GM12872 (cell line): ENCODE measurements around the gene SH3BGRL.

Experiments
- TF ChIP-seq, protein P1 (sequence below): IDR thresholded peaks from 3 replicates; pipeline ENCODE4 v1.5.1; 2011; ENCODE audit warnings: low read depth, mild to moderate bottlenecking, low read length, moderate library complexity; ENCODE audit not compliant: insufficient read depth

Gene SH3BGRL

DNA sequence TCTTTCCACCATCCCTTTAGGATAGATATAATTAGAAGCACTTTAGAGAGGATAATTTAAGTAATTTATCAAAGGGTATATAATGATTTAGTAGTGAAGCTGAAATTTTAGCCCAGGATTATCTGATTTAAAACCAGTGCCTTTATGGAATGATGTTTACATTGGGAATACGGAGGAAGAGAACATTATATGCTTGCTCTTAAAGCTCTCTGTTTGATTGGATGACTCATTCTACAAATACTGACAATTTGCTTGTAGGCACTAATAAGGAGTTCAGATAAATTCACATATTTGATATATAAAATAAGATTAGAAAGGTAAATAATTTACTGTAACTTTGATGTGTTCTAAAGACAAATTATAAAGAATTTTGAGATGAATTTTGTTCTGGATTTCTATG, 84.7 kb downstream of the SH3BGRL start:
- TF ChIP-seq, protein P1, sequence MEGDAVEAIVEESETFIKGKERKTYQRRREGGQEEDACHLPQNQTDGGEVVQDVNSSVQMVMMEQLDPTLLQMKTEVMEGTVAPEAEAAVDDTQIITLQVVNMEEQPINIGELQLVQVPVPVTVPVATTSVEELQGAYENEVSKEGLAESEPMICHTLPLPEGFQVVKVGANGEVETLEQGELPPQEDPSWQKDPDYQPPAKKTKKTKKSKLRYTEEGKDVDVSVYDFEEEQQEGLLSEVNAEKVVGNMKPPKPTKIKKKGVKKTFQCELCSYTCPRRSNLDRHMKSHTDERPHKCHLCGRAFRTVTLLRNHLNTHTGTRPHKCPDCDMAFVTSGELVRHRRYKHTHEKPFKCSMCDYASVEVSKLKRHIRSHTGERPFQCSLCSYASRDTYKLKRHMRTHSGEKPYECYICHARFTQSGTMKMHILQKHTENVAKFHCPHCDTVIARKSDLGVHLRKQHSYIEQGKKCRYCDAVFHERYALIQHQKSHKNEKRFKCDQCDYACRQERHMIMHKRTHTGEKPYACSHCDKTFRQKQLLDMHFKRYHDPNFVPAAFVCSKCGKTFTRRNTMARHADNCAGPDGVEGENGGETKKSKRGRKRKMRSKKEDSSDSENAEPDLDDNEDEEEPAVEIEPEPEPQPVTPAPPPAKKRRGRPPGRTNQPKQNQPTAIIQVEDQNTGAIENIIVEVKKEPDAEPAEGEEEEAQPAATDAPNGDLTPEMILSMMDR, result no peak

DNA sequence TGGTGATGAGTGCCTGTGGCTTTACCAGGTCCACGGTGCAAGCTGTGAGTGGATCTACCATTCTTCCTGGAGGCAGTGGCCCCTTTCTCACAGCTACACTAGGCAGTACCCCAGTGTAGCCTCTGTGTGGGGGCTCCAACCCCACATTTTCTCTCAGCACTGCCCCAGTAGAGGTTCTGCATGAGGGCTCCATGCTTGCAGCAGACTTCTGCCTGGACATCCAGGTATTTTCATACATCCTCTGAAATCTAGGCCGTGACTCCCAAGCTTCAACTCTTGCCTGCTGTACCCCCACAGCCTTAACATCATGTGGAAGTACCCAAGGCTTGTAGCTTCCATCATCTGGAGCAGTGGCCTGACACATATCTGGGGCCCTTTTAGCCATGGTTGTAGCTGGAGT, 90.1 kb downstream of the SH3BGRL start:
- TF ChIP-seq, protein P1, result no peak

DNA sequence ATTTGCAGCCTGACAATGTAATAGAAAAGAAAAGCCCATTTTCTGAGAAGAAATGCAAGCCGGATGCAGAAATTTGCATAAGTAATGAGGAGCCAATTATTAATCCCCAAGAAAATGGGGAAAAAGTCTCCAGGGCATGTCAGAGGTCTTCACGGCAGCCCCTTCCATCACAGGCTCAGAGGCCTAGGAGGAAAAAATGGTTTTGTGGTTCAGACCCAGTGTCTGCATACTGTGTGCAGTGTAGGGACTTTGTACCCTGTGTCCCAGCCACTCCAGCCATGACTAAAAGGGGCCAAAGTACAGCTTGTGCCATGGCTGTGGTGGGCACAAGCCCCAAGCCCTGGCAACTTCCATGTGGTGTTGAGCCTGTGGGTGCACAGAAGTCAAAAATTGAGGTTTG, 92.2 kb downstream of the SH3BGRL start:
- TF ChIP-seq, protein P1, result no peak

DNA sequence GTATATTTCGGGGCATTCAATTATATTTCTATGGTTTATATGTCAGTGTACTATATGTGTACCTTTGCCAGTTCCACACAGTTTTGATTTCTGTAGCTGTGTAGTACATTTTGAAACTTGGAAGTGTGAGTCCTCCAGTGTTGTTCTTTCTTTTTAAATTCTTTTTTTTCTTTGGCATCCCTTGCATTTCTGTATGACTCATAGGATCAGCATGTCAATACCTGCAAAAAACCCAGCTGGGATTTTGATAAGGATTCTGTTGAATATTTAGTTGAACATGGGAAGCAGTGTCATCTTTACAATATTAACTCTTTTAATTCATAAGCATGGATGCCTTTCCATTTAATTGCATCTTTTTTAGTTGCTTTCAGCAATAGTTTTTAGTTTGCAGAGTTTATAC, 100.0 kb downstream of the SH3BGRL start:
- TF ChIP-seq, protein P1, result no peak

DNA sequence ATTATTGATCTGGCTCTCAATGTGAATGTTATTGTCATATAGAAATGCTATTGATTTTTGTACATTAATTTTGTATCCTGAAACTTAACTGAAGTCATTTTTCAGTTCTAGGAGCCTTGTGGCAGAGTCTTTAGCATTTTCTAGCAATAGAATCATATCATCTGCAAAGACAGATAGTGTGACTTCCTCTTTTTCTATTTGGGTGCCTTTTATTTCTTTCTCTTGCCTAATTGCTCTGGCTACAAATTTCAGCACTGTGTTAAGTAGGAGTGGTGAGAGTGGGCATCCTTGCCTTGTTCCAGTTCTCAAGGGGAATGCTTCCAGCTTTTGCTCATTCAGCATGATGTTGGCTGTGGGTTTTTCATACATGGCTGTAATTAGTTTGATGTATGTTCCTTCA, 102.7 kb downstream of the SH3BGRL start:
- TF ChIP-seq, protein P1, result no peak

DNA sequence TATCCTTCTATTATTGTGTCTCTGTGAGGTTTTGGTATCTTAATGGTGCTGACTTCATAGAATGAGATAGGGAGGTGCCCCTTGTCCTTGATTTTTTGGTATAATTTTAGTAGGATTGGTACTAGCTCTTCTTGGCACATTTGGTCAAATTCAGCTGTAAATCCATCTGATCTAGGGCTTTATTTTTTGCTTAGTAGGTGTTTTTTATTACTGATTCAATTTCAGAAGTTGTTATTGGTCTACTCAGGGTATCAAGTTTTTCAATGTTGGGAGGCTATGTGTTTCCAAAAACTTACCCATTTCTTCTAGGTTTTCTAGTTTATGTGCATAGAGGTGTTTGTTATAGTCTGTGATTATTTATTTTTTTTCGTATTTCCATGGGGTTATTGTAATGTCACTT, 103.3 kb downstream of the SH3BGRL start:
- TF ChIP-seq, protein P1, result no peak

DNA sequence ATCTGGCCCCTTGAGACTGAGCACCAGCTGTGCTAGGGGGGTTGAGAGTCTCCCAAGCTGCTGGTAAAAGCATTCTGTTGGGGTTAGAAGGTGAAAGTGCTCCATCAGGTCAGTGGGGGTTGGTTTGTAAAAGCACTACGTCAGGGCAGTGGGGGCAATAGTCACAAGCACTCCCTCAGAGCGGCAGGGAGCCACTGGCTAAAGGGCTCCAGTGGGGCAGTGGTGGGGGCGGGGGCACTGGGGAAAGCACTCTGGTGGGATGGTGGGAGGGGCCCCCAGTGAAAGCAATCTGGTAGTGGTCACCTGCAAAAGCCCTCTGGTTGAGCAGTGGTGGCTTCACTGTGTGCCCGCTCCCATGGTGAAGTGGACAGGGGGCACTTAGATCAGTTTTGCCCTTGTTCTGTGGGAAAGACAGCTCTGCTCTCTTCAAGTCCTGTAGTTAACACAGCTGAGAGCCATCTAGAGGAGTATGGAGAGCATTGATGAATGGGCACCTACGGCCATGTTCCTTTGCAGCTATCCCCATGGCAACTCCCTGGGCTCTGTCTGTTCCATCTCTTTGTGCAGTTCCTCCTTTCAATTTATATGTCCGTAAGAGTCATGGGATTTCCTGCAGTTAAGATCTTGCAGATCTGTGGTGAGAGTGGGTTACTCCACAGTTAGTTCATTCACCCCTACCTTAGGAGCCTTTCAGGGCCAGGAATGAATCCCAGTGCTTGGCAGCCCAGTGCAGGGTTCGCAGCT, 106.4 kb downstream of the SH3BGRL start:
- TF ChIP-seq, protein P1, result no peak

DNA sequence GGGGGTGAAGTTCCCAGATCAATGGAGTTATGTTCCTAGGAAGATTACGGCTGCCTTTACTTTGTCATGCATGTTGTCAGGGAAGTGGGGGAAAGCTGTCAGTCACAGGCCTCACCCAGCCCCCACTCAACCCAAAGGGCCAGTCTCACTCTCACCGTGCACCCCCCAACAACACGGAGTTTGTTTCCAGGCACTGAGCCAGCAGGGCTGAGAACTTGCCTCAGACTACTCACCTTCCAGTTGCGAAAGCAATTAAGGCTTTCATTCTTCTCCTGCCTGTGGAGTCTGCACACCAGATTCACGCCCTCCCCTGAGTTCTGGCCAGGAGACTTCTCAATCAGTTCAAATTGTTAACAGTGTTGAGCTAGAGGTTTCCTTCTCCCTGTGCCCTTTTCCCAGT, 114.3 kb downstream of the SH3BGRL start:
- TF ChIP-seq, protein P1, result no peak
